PC-9 (cell line): ENCODE data around the gene PPIB. TPM values are rescaled to one million over a fixed set of nuclear protein-coding genes. Genes with fewer than 3 reads are reported as not detected.

Experiments used
- BruUV-seq: library from RNA; stranded (reverse); fragments of 400-500 nt; replicated peaks from 2 replicates; lab custom pipeline; 2021; lab: Mats Ljungman, UMichigan
- CTCF ChIA-PET: fragments of 300-600 bp; sonication (Branson Sonifier 250); formaldehyde crosslinking; loops from one replicate; lab custom pipeline; 2022; ENCODE audit warnings: antibody characterized with exemption; lab: Charles Lee
- POLR2A ChIA-PET: fragments of 300-600 bp; sonication (Branson Sonifier 250); formaldehyde crosslinking; loops from one replicate; lab custom pipeline; 2022; ENCODE audit warnings: antibody characterized with exemption; ENCODE audit not compliant: unreplicated experiment; lab: Charles Lee
- DNase-seq, 2 experiments: peaks; one replicate each; pipeline versions ENCODE4 v3.0.0 to v3.0.0-alpha.2; 2015 to 2022; ENCODE audit warnings: mixed read lengths in 1 of 2
- H2AFZ ChIP-seq: fragments of 200-600 bp; sonication (generic); 2 replicates; pipeline ENCODE4 v1.8.1; 2017; ENCODE audit warnings: antibody characterized with exemption
- H3F3A ChIP-seq: fragments of 200-600 bp; sonication (generic); 2 replicates; pipeline ENCODE4 v1.8.1; 2017; ENCODE audit warnings: antibody characterized with exemption, mild to moderate bottlenecking, low read depth; ENCODE audit not compliant: insufficient read depth
- H3K27ac ChIP-seq: fragments of 200-600 bp; sonication (generic); 2 replicates; pipeline ENCODE4 v1.6.1; 2016; ENCODE audit warnings: mixed run types
- H3K27me3 ChIP-seq: fragments of 200-600 bp; sonication (generic); 2 replicates; pipeline ENCODE4 v1.6.1; 2016; ENCODE audit warnings: low read depth, mixed run types; ENCODE audit not compliant: insufficient read depth
- H3K36me3 ChIP-seq: fragments of 200-600 bp; sonication (generic); 2 replicates; pipeline ENCODE4 v1.6.1; 2016; ENCODE audit warnings: low read depth, mixed run types
- H3K4me1 ChIP-seq: fragments of 200-600 bp; sonication (generic); replicated peaks from 2 replicates; pipeline ENCODE4 v1.6.1; 2016; ENCODE audit warnings: mixed run types; ENCODE audit not compliant: insufficient read depth
- H3K4me2 ChIP-seq: fragments of 200-600 bp; sonication (generic); 2 replicates; pipeline ENCODE4 v1.6.1; 2017; ENCODE audit warnings: mixed run types
- H3K4me3 ChIP-seq: fragments of 200-600 bp; sonication (generic); 2 replicates; pipeline ENCODE4 v1.6.1; 2016; ENCODE audit warnings: mixed run types
- H3K79me2 ChIP-seq: fragments of 200-600 bp; sonication (generic); 2 replicates; pipeline ENCODE4 v1.6.1; 2017; ENCODE audit warnings: low read depth, mixed run types
- H3K9me2 ChIP-seq: fragments of 200-600 bp; sonication (generic); 2 replicates; pipeline ENCODE4 v1.8.1; 2017; ENCODE audit warnings: mild to moderate bottlenecking; ENCODE audit not compliant: insufficient read depth
- H3K9me3 ChIP-seq: fragments of 200-600 bp; sonication (generic); 2 replicates; pipeline ENCODE4 v1.8.1; 2016; ENCODE audit warnings: low read depth; ENCODE audit not compliant: insufficient read depth
- H4K20me1 ChIP-seq: fragments of 200-600 bp; sonication (generic); 2 replicates; pipeline ENCODE4 v1.8.1; 2017; ENCODE audit not compliant: insufficient read depth
- CTCF ChIP-seq: fragments of 200-600 bp; sonication (generic); conservative IDR thresholded peaks from 2 replicates; pipeline ENCODE4 v1.6.1; 2017; ENCODE audit warnings: mixed run types, antibody characterized with exemption, mild to moderate bottlenecking, moderate library complexity
- EZH2 ChIP-seq: fragments of 200-600 bp; sonication (generic); IDR thresholded peaks from 2 replicates; pipeline ENCODE4 v1.8.0; 2017; ENCODE audit warnings: antibody characterized with exemption, low read depth
- intact Hi-C: fragments of 100-400 bp; cut with micrococcal nuclease; formaldehyde crosslinking; loops from one replicate; pipeline ENCODE4 v1.10.0; 2022; ENCODE audit not compliant: unreplicated experiment
- total RNA-seq: library from RNA; stranded (reverse); gene quantifications from 2 replicates; pipeline ENCODE4 v1.2.3, GENCODE V29; 2021

Gene PPIB
- total RNA-seq, 1 experiment from 2014 or later: 345 TPM

- H3K27ac ChIP-seq: no peak overlapping the region
- H3K9me3 ChIP-seq: no peaks in the 10 kb centered on the region
- CTCF ChIA-PET: interaction anchor here (0.6 kb wide), 1 partner anchor 124 kb away, joined by 5 read pairs; no protein-coding TSS in a partner anchor
- no peak overlapping the region for H3K4me2 ChIP-seq
- no TSS peak for BruUV-seq
- H3F3A ChIP-seq: no peaks in the 10 kb centered on the region
- DNase-seq: no peak
- intact Hi-C loops: no loop called here
- no peaks in the 10 kb centered on the region for H3K4me1 ChIP-seq
- H3K4me3 ChIP-seq: no peak overlapping the region
- no peaks in the 10 kb centered on the region for H4K20me1 ChIP-seq
- no peaks in the 10 kb centered on the region for H3K36me3 ChIP-seq
- POLR2A ChIA-PET: no interaction called here
- H3K27me3 ChIP-seq: no peaks in the 10 kb centered on the region
- no peaks in the 10 kb centered on the region for H3K9me2 ChIP-seq
- H3K79me2 ChIP-seq: no peaks in the 10 kb centered on the region
- TF ChIP-seq CTCF: no peak
- no peak for TF ChIP-seq EZH2
- H2AFZ ChIP-seq: no peak overlapping the region
Measured at GRCh38 chr15:64193971-64194370, 31.1 kb upstream of the PPIB start.

GRCh38 chr15:64191971-64192830 lies 29.4 kb upstream of the PPIB start:
- H3K27ac ChIP-seq: no peak overlapping the region
- TF ChIP-seq EZH2 (no peak), CTCF (no peak)
- H4K20me1 ChIP-seq: no peaks in the 10 kb centered on the region
- ChIA-PET POLR2A (no interaction called here), CTCF (no interaction called here)
- no peaks in the 10 kb centered on the region for H3K79me2 ChIP-seq
- H3K27me3 ChIP-seq: no peaks in the 10 kb centered on the region
- BruUV-seq: no TSS peak
- no peaks in the 10 kb centered on the region for H3K4me1 ChIP-seq
- H2AFZ ChIP-seq: no peak overlapping the region
- H3K4me2 ChIP-seq: no peak overlapping the region
- H3F3A ChIP-seq: no peaks in the 10 kb centered on the region
- H3K36me3 ChIP-seq: no peaks in the 10 kb centered on the region
- H3K9me2 ChIP-seq: no peaks in the 10 kb centered on the region
- H3K4me3 ChIP-seq: no peak overlapping the region
- intact Hi-C loops: no loop called here
- no peaks in the 10 kb centered on the region for H3K9me3 ChIP-seq
- no peak for DNase-seq

- Histone ChIP-seq H3K36me3 (no peaks in the 10 kb centered on the region), H3K27me3 (no peaks in the 10 kb centered on the region), H3K9me3 (no peaks in the 10 kb centered on the region), H3K4me1 (no peaks in the 10 kb centered on the region), H4K20me1 (no peaks in the 10 kb centered on the region), H2AFZ (no peak overlapping the region), H3K9me2 (no peaks in the 10 kb centered on the region), H3K4me2 (no peak overlapping the region), H3F3A (no peaks in the 10 kb centered on the region), H3K27ac (no peak overlapping the region), H3K79me2 (no peaks in the 10 kb centered on the region), H3K4me3 (no peak overlapping the region)
- TF ChIP-seq EZH2 (no peak), CTCF (no peak)
- no peak for DNase-seq
- ChIA-PET POLR2A (no interaction called here), CTCF (no interaction called here)
- intact Hi-C loops: no loop called here
- no TSS peak for BruUV-seq
Measured at GRCh38 chr15:64187396-64188191, 24.8 kb upstream of the PPIB start.
